GM23338 (cell line): ENCODE data around the gene ZCCHC14.

Source experiments
- CREB1 ChIP-seq: fragments of 250-450 bp; sonication (Bioruptor Pico); IDR thresholded peaks from 2 replicates; pipeline ENCODE4 v1.5.0; 2020; ENCODE audit warnings: low read depth, mild to moderate bottlenecking, moderate library complexity
- CTCF ChIP-seq, 2 experiments: fragments of 200-600 bp in 1 of 2; sonication (generic) in 1 of 2; conservative IDR thresholded peaks; 2 replicates each; pipeline versions ENCODE4 v1.5.1 to v1.6.1; 2016 to 2017; ENCODE audit warnings: antibody characterized with exemption in 2 of 2, low read depth in 2 of 2, mild to moderate bottlenecking in 2 of 2, moderate library complexity in 1 of 2
- ETS1 ChIP-seq: IDR thresholded peaks from 2 replicates; pipeline ENCODE4 v1.6.1; 2016; ENCODE audit warnings: antibody characterized with exemption
- EZH2 ChIP-seq: fragments of 200-600 bp; sonication (generic); IDR thresholded peaks from one replicate; pipeline ENCODE4 v1.8.0; 2017; ENCODE audit warnings: antibody characterized with exemption, mild to moderate bottlenecking, low read depth; ENCODE audit not compliant: unreplicated experiment
- EZH2phosphoT487 ChIP-seq: fragments of 200-600 bp; sonication (generic); IDR thresholded peaks from one replicate; pipeline ENCODE4 v1.8.1; 2018; ENCODE audit warnings: antibody characterized with exemption; ENCODE audit not compliant: unreplicated experiment
- JUNB ChIP-seq: IDR thresholded peaks from one replicate; pipeline ENCODE4 v1.6.1; 2016; ENCODE audit warnings: antibody characterized with exemption; ENCODE audit not compliant: unreplicated experiment
- NANOG ChIP-seq: IDR thresholded peaks from 2 replicates; pipeline ENCODE4 v1.6.1; 2016; ENCODE audit warnings: antibody characterized with exemption, borderline replicate concordance
- POLR2AphosphoS5 ChIP-seq: IDR thresholded peaks from 2 replicates; pipeline ENCODE4 v1.6.1; 2016; ENCODE audit warnings: antibody characterized with exemption, low read depth
- STAT1 ChIP-seq: IDR thresholded peaks from one replicate; pipeline ENCODE4 v1.6.1; 2016; ENCODE audit warnings: antibody characterized with exemption; ENCODE audit not compliant: unreplicated experiment
- ZNF114 ChIP-seq: fragments of 250-450 bp; sonication (Bioruptor Pico); IDR thresholded peaks from 2 replicates; pipeline ENCODE4 v1.5.0; 2020; ENCODE audit warnings: mild to moderate bottlenecking, moderate library complexity
- ZNF462 ChIP-seq: fragments of 250-450 bp; sonication (Bioruptor Pico); IDR thresholded peaks from 2 replicates; pipeline ENCODE4 v1.5.0; 2020; ENCODE audit warnings: mild to moderate bottlenecking, moderate library complexity
- TF ChIP-seq, protein P1 (sequence below): IDR thresholded peaks from one replicate; pipeline ENCODE4 v1.6.1; 2018; ENCODE audit warnings: antibody characterized with exemption; ENCODE audit not compliant: unreplicated experiment

GRCh38 chr16:87463722-87464690, 28.8 kb downstream of the ZCCHC14 start:
- TF ChIP-seq CTCF (conservative IDR thresholded peaks at IDR 0.05; ENCODE audit: low read depth in 2 of 2) (no peak), POLR2AphosphoS5 (no peak), EZH2 (no peak), CREB1 (no peak), EZH2phosphoT487 (no peak), JUNB (no peak), STAT1 (no peak), ETS1 (no peak), NANOG (no peak), ZNF462 (CRISPR knock-in tag) (no peak), ZNF114 (CRISPR knock-in tag) (no peak)
- TF ChIP-seq, protein P1, sequence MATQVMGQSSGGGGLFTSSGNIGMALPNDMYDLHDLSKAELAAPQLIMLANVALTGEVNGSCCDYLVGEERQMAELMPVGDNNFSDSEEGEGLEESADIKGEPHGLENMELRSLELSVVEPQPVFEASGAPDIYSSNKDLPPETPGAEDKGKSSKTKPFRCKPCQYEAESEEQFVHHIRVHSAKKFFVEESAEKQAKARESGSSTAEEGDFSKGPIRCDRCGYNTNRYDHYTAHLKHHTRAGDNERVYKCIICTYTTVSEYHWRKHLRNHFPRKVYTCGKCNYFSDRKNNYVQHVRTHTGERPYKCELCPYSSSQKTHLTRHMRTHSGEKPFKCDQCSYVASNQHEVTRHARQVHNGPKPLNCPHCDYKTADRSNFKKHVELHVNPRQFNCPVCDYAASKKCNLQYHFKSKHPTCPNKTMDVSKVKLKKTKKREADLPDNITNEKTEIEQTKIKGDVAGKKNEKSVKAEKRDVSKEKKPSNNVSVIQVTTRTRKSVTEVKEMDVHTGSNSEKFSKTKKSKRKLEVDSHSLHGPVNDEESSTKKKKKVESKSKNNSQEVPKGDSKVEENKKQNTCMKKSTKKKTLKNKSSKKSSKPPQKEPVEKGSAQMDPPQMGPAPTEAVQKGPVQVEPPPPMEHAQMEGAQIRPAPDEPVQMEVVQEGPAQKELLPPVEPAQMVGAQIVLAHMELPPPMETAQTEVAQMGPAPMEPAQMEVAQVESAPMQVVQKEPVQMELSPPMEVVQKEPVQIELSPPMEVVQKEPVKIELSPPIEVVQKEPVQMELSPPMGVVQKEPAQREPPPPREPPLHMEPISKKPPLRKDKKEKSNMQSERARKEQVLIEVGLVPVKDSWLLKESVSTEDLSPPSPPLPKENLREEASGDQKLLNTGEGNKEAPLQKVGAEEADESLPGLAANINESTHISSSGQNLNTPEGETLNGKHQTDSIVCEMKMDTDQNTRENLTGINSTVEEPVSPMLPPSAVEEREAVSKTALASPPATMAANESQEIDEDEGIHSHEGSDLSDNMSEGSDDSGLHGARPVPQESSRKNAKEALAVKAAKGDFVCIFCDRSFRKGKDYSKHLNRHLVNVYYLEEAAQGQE = no peak
